Spleen (tissue), 11 donors: ENCODE results near the gene AGAP3. TPM values are rescaled to one million over a fixed set of nuclear protein-coding genes. Genes with fewer than 3 reads are reported as not detected.

Source experiments
- DNase-seq: peaks from one replicate; pipeline ENCODE4 v3.0.0-alpha.2; 2020
- H3K27ac ChIP-seq, 8 donors: fragments of 200-600 bp; sonication (generic) in 7 of 8; 1 replicate in 4 of 8; 2 replicates in 4 of 8; pipeline versions ENCODE4 v1.5.0 to v1.8.0; 2016 to 2021; ENCODE audit warnings: inconsistent platforms in 4 of 8, mild to moderate bottlenecking in 4 of 8, moderate library complexity in 1 of 8
- H3K27me3 ChIP-seq, 7 donors: fragments of 200-600 bp; sonication (generic) in 6 of 7; replicated peaks in 1 of 7; 1 replicate in 4 of 7; 2 replicates in 3 of 7; pipeline versions ENCODE4 v1.5.0 to v1.8.0; 2016 to 2021; ENCODE audit warnings: inconsistent platforms in 3 of 7, mild to moderate bottlenecking in 1 of 7
- H3K36me3 ChIP-seq, 6 donors: fragments of 200-600 bp; sonication (generic) in 5 of 6; 1 replicate in 4 of 6; 2 replicates in 2 of 6; pipeline versions ENCODE4 v1.5.0 to v1.8.0; 2016 to 2021; ENCODE audit warnings: inconsistent platforms in 2 of 6
- H3K4me1 ChIP-seq, 6 donors: fragments of 200-600 bp; sonication (generic) in 5 of 6; 1 replicate in 3 of 6; 2 replicates in 3 of 6; pipeline versions ENCODE4 v1.5.0 to v1.8.0; 2016 to 2021; ENCODE audit warnings: inconsistent platforms in 3 of 6
- H3K4me3 ChIP-seq, 8 donors: fragments of 200-600 bp; sonication (generic) in 7 of 8; 1 replicate in 4 of 8; 2 replicates in 4 of 8; pipeline versions ENCODE4 v1.5.0 to v1.8.0; 2016 to 2021; ENCODE audit warnings: inconsistent platforms in 4 of 8, mild to moderate bottlenecking in 4 of 8, moderate library complexity in 2 of 8
- H3K9me3 ChIP-seq, 8 donors: fragments of 200-600 bp; sonication (generic) in 7 of 8; 1 replicate in 4 of 8; 2 replicates in 4 of 8; pipeline versions ENCODE4 v1.5.0 to v1.8.0; 2016 to 2021; ENCODE audit warnings: inconsistent platforms in 4 of 8
- CTCF ChIP-seq, 11 experiments: fragments of 200-600 bp in 7 of 11; fragments of 450-650 bp in 4 of 11; sonication (generic) in 4 of 11; IDR thresholded peaks in 8 of 11; conservative IDR thresholded peaks in 3 of 11; 1 replicate in 7 of 11; 2 replicates in 4 of 11; pipeline versions ENCODE4 v1.4.0 to v1.8.0; 2016 to 2021; ENCODE audit warnings: antibody characterized with exemption in 11 of 11, inconsistent platforms in 4 of 11, mild to moderate bottlenecking in 1 of 11
- POLR2A ChIP-seq, 3 donors: fragments of 450-650 bp; IDR thresholded peaks; one replicate each; pipeline ENCODE4 v1.5.1; 2017; ENCODE audit warnings: antibody characterized with exemption in 3 of 3, mild to moderate bottlenecking in 1 of 3
- POLR2AphosphoS5 ChIP-seq, 3 donors: sonication (generic); formaldehyde crosslinking; IDR thresholded peaks; one replicate each; pipeline ENCODE4 v1.5.1; 2017; ENCODE audit warnings: antibody characterized with exemption in 3 of 3
- WGBS, 5 donors: extraction: QIAGEN DNeasy Blood & Tissue Kit in 3 of 5; methylation state at CpG; one replicate each; pipeline versions ENCODE4 v1.1.5 to v1.1.7; 2013 to 2018; 5-methylcytosine and 5-hydroxymethylcytosine counted together
- intact Hi-C: fragments of 100-400 bp; cut with DNase I; formaldehyde crosslinking; loops from one replicate; pipeline ENCODE4 v1.15.0; 2023; ENCODE audit warnings: low total_unique reads
- polyA plus RNA-seq, 3 donors: library from polyadenylated mRNA; stranded (reverse); fragments of 200-250 nt; gene quantifications; one replicate each; pipeline ENCODE4 v1.2.1, GENCODE V29; 2013
- total RNA-seq, 7 donors: library from RNA; depleted of rRNA in 3 of 7; stranded (reverse); fragments of >200 nt in 3 of 7; fragmentation: NEBNext Ultra II Directional in 4 of 7; extraction: Animal tissue kit (Norgen Biotek cat#: 25700) in 4 of 7; gene quantifications; one replicate each; pipeline versions ENCODE4 v1.1.0 to v1.2.1, GENCODE V29; 2016 to 2021
- donor health status: healthy with polysubstance abuse.
- donor health status: DM: no; HTN: no; CAD: no; lungs with moderate emphysema.
- donor health status: DM: no; HTN: no; CAD: no.
- donor health status: Bipolar disorder and iron deficiency.
- donor health status: healthy.
- donor health status: DM: no; HTN: no; CAD: no.
- donor health status: DM: yes; HTN: yes; CAD: no.

Gene AGAP3
- total and polyA plus RNA-seq, 10 donors = 21.8 to 94.4 (median 72.6) TPM

- H3K36me3 ChIP-seq = no peaks in the 10 kb centered on the region
- 70 to 91% (median 87%) methylated on average over 10 to 16 of the region's 16 CpGs for WGBS, 5 donors
- no peaks in the 10 kb centered on the region for H3K9me3 ChIP-seq
- peak; percentile 68 for DNase-seq
- peaks cover 0 to 7% (median 0%) of the 10 kb centered on the region in 7 donors for H3K27me3 ChIP-seq
- H3K27ac ChIP-seq = no peak overlapping the region
- no peaks in the 10 kb centered on the region for H3K4me1 ChIP-seq
- H3K4me3 ChIP-seq = no peak overlapping the region
- TF ChIP-seq POLR2A (IDR thresholded peaks at IDR 0.05) = no peak
- TF ChIP-seq POLR2AphosphoS5 (IDR thresholded peaks at IDR 0.05) = no peak
- no peak for TF ChIP-seq CTCF (IDR thresholded peaks at IDR 0.05 in 8 of 11, conservative IDR thresholded peaks at IDR 0.05 in 3 of 11)
- intact Hi-C loops = no loop called here
Observed at GRCh38 chr7:151185762-151186639, 99.7 kb downstream of the AGAP3 start.

- 67 to 91% (median 82%) methylated on average over 19 to 22 of the region's 22 CpGs for WGBS, 5 donors
- intact Hi-C loops = no loop called here
Observed at GRCh38 chr7:151186640-151187408, 100.5 kb downstream of the AGAP3 start, which contains the start of gene ASB10. Gene ASB10, minus strand, starts transcription at chr7:151187250. Its CDS starts 120 bp downstream, at chr7:151187130.

DNA sequence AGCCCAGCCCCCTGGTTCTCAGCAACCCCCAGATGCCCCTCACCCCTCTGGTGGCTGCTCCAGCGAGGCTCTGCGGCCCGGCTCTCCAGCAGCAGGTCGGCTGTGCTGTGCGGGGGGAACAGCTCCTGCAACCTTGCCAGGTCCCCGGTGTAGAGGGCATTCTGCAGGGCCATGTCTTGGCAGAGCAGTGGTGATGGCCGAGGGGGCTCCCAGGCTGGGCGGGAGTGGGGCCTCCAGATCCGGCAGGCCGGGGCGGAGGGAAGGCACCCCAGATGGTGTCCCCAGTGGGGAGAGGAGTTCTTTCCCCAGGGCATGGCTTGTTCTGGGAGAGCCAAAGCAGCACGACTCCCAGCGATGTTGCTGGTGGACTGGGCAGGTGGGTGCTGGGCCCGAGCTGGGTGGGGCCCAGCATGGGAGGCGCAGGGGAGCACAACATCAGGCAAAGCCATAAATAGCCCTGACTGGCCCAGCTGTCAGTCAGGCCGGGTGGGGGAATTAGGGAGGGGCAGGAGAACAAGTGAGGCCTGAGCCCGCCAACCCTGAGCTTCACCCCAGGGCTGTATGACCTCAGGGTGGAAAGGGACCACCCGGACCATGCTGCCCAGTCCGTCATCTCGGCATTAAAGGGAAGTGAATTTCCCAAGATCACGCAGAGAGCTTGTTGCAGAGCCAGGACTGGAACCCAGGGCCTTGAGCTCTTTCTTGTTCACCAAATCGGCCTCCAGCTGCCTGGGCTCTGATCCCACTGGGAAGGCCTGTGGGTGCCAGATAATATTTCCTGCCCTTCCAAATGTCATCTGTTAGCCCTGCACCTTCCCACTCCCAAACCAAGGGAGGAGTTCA, 101.4 kb downstream of the AGAP3 start:
- DNase-seq = peak; percentile 62
- no peak overlapping the region for H3K4me3 ChIP-seq
- H3K36me3 ChIP-seq = no peaks in the 10 kb centered on the region
- no peaks in the 10 kb centered on the region for H3K4me1 ChIP-seq
- no peaks in the 10 kb centered on the region for H3K9me3 ChIP-seq
- intact Hi-C loops = no loop called here
- 80 to 89% (median 84%) methylated on average over 12 to 22 of the region's 22 CpGs for WGBS, 5 donors
- TF ChIP-seq POLR2A (IDR thresholded peaks at IDR 0.05) (no peak), POLR2AphosphoS5 (IDR thresholded peaks at IDR 0.05) (no peak), CTCF (IDR thresholded peaks at IDR 0.05 in 8 of 11, conservative IDR thresholded peaks at IDR 0.05 in 3 of 11) (no peak)
- no peak overlapping the region for H3K27ac ChIP-seq
- peaks cover 0 to 8% (median 0%) of the 10 kb centered on the region in 7 donors for H3K27me3 ChIP-seq

More at GRCh38 chr7:151186640-151187408, 100.5 kb downstream of the AGAP3 start, which contains the start of gene ASB10:
- DNase-seq = peak; percentile 68
- H3K27ac ChIP-seq = no peak within 1 kb of the TSS
- peaks cover 0 to 5% (median 0%) of the 10 kb centered on the region in 7 donors for H3K27me3 ChIP-seq
- no peak for TF ChIP-seq CTCF (IDR thresholded peaks at IDR 0.05 in 8 of 11, conservative IDR thresholded peaks at IDR 0.05 in 3 of 11)
- TF ChIP-seq POLR2AphosphoS5 (IDR thresholded peaks at IDR 0.05) = no peak
- no peak for TF ChIP-seq POLR2A (IDR thresholded peaks at IDR 0.05)
- H3K4me3 ChIP-seq = no peak within 1 kb of the TSS
- H3K4me1 ChIP-seq = no peaks in the 10 kb centered on the region
- no peaks in the 10 kb centered on the region for H3K9me3 ChIP-seq
- no peaks in the 10 kb centered on the region for H3K36me3 ChIP-seq
